ENCODE results near the gene E2F1.

The E2F1 gene

DNA sequence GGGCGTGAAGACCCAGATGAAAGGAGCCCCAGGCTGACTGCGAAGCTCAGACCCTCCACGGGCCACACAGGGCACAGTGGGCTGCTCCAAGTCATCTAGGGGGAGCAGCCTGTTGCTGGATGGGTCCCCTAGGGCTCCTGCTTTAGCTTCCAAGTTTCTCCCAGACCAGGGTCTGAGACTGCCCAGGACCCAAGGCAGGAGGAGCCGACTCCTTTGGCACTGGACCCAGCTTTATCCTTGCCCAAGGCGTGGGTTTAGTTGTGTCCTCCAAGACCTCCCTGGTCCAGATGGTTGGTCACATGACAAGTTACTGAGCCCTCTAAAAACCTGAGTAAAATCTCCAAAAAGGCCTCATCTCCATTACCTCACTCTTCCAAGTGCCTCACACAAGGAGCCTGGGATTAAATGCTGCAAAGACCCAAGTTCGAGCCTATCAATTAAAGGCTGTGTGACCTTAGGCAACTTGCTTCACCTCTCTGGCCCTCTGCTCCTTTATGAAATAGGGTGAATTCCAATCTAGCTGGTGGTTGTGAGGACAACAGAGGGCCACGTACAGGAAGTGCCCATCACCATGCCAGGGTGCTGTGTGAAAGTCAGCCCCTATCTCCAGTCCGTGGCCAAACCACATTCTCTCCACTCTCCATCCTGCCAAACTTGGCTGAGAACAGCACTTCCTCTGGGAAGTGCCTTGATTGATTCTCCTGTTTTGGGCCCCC, 14.5 kb downstream of the E2F1 start:
- Histone ChIP-seq H3K27ac (ENCODE audit: low read depth, low read length) (no peak overlapping the region), H3K27me3 (ENCODE audit: control insufficient read depth, insufficient read depth, low read length) (no peaks in the 10 kb centered on the region), H3K36me3 (ENCODE audit: control insufficient read depth, insufficient read depth, low read length) (peaks cover 6% of the 10 kb centered on the region), H3K4me3 (ENCODE audit: low read length) (no peak overlapping the region), H3K4me1 (ENCODE audit: control insufficient read depth, insufficient read depth, low read length) (peaks cover 27% of the 10 kb centered on the region), H3K9ac (ENCODE audit: low read length) (no peak overlapping the region)

DNA sequence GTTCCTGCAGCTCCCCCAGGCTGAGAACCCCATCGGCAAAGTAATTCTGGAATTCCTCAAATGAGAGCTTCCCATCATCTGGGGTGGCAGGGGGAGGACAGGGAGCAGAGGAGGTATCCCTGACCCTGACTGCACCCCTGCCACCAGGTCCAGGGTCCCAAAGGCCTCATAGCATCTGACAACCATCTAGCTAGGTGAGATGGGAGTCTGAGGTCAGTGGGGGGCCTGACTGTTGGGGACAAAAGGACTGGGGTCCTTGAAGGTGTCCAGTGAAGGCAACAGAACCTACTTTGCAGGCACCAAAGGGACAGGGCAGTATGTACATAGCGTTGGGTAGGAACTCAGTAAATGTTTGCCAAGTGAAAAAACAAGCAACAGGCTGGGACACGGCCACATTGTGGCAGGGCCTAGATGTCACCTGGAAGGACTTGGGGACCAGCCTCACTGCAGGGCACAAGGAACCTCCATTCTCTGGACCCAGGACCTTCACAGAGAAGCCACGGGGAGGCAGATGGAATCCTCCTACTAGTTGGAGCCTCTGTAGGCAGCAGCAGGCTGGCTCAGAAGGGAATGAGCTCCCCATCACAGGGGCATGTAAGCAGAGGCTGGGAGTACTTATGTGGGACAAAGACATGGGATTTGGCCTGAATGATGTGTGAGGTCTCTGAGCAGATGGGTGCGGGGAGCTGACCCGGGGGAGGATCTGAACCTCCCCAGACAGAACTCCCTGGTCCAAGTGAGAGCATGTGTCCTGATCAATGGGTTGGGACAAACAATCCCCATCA, 15.3 kb downstream of the E2F1 start:
- no peak overlapping the region for H3K27ac ChIP-seq (ENCODE audit: low read depth, low read length)
- H3K9ac ChIP-seq (ENCODE audit: low read length): no peak overlapping the region
- peaks cover 31% of the 10 kb centered on the region for H3K4me1 ChIP-seq (ENCODE audit: control insufficient read depth, insufficient read depth, low read length)
- H3K36me3 ChIP-seq (ENCODE audit: control insufficient read depth, insufficient read depth, low read length): peaks cover 6% of the 10 kb centered on the region
- H3K27me3 ChIP-seq (ENCODE audit: control insufficient read depth, insufficient read depth, low read length): no peaks in the 10 kb centered on the region
- H3K4me3 ChIP-seq (ENCODE audit: low read length): no peak overlapping the region

DNA sequence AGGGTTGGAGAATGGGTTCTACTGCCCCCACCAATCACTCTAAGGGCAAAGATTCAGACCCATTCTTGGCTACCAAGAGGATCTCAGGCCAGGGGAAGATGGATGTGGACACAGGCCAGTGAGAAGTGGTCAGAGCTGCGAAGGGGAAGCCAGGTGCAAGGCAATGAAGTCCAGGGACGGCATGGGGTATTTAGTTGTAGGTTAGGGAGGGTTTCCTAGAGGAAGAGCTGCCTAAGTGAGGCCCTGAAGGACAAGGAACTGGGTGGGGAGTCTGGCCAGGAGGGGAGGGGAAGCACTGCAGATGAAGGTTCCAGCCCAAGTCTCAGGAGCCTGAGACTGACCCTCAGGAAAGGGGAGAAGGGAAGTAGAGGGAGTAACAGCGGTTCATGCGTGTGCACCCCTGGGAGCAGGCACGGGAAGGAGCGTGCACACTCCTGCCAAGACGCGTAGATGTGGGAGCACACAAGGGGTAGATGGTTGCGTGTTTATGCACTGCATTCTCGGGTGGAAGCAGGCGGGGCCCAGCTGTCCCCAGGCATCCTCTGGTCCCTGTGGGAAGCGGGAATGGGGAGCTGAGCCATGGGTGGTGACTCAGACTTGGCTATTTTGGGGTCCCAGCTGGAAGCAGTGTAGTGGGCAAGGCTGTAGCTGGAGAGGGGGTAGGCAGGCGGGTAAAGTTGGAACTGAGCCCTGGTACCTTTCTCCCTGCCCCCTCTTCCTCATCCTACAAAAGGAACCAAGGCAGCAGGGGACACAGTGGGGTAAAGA, 16.1 kb downstream of the E2F1 start:
- H3K9ac ChIP-seq (ENCODE audit: low read length): no peak overlapping the region
- H3K27ac ChIP-seq (ENCODE audit: low read depth, low read length): no peak overlapping the region
- peaks cover 22% of the 10 kb centered on the region for H3K4me1 ChIP-seq (ENCODE audit: control insufficient read depth, insufficient read depth, low read length)
- H3K4me3 ChIP-seq (ENCODE audit: low read length): no peak overlapping the region
- H3K27me3 ChIP-seq (ENCODE audit: control insufficient read depth, insufficient read depth, low read length): no peaks in the 10 kb centered on the region
- H3K36me3 ChIP-seq (ENCODE audit: control insufficient read depth, insufficient read depth, low read length): peaks cover 6% of the 10 kb centered on the region

DNA sequence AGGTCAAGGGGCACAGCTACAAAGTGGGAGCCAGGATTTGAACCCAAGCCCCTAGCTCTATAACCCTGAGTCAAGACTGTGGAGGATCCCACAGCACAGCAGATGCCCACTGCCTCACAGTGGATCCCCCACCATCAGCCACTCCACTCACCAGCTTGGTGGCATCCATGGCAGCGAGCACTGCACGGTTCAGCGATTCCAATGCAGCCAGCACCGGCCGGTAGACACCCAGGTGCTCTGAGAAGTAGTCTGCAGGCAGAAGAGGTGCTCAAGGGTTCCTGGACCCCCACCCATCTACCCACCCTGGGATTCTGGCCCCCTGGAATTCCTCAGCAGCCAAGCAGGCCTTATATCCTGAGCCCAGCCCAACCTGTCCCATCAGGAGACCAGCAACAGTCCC, 17.0 kb downstream of the E2F1 start:
- Histone ChIP-seq H3K9ac (ENCODE audit: low read length) (no peak overlapping the region), H3K4me3 (ENCODE audit: low read length) (no peak overlapping the region), H3K4me1 (ENCODE audit: control insufficient read depth, insufficient read depth, low read length) (peaks cover 21% of the 10 kb centered on the region), H3K27ac (ENCODE audit: low read depth, low read length) (no peak overlapping the region), H3K36me3 (ENCODE audit: control insufficient read depth, insufficient read depth, low read length) (peaks cover 6% of the 10 kb centered on the region), H3K27me3 (ENCODE audit: control insufficient read depth, insufficient read depth, low read length) (no peaks in the 10 kb centered on the region)

DNA sequence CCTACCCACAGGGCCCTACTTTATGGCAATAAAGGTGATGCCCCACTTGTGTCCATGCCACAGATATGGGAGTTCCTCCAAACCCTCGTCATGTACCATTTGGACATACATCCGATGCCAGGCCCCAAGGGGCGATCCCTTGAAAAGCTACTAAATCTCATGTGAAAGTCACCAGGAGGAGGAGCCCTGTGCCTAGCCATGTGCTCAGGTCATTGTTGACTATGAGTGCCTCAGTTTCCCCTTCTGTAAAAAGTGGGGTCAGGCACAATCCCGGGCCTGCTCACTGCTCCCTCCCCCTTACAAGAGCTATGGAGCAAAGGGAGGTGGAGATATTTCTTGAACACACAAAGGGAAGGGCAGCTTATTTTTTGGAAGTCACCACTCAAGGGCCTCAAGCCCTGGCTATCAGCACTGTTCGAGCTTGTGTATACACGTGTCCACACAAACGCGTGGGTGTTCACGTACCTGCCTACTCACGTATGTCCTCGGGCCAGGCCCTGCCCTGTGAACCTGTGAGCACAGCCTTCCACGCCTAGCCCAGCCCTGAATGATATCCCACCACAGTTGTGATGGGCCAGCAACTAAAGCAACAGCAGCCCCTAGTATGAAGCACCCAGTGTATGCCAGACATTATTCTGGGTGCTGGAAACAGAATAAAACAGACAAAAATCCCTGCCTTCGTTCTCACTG, 17.6 kb downstream of the E2F1 start:
- peak overlapping the region; percentile 79 for H3K4me3 ChIP-seq (ENCODE audit: low read length)
- H3K9ac ChIP-seq (ENCODE audit: low read length): no peak overlapping the region
- peaks cover 6% of the 10 kb centered on the region for H3K36me3 ChIP-seq (ENCODE audit: control insufficient read depth, insufficient read depth, low read length)
- peaks cover 26% of the 10 kb centered on the region for H3K4me1 ChIP-seq (ENCODE audit: control insufficient read depth, insufficient read depth, low read length)
- no peak overlapping the region for H3K27ac ChIP-seq (ENCODE audit: low read depth, low read length)
- no peaks in the 10 kb centered on the region for H3K27me3 ChIP-seq (ENCODE audit: control insufficient read depth, insufficient read depth, low read length)

DNA sequence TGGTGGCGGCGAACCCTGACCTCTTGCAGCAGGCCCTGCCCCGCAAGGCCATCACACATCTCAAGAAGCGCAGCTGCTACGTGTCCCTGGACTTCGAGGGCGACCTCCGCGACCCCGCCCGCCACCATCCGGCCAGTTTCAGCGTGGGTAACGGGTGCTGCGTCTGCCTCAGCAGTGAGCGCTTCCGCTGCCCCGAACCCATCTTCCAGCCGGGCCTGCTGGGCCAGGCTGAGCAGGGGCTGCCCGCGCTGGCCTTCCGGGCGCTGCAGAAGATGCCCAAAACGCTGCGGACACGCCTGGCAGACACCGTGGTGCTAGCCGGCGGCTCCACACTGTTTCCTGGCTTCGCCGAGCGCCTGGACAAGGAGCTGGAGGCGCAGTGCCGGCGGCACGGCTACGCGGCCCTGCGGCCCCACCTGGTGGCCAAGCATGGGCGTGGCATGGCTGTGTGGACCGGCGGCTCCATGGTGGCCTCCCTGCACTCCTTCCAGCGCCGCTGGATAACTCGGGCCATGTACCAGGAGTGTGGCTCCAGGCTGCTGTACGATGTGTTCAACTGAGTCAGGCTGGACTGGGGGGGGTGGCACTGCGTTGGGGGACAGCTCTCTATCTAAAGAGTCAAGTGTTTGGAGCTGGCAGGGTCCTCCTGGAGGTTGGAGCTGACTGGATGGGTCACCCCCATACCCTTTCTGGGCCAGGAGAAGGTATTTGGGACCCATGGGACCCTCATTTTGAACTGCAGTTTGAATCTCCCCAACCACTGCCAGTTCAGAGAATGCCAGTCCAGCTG, 18.3 kb downstream of the E2F1 start:
- H3K4me1 ChIP-seq (ENCODE audit: control insufficient read depth, insufficient read depth, low read length): peaks cover 21% of the 10 kb centered on the region
- H3K27ac ChIP-seq (ENCODE audit: low read depth, low read length): peak overlapping the region; percentile 81
- peaks cover 6% of the 10 kb centered on the region for H3K36me3 ChIP-seq (ENCODE audit: control insufficient read depth, insufficient read depth, low read length)
- H3K9ac ChIP-seq (ENCODE audit: low read length): no peak overlapping the region
- peak overlapping the region; percentile 79 for H3K4me3 ChIP-seq (ENCODE audit: low read length)
- no peaks in the 10 kb centered on the region for H3K27me3 ChIP-seq (ENCODE audit: control insufficient read depth, insufficient read depth, low read length)

DNA sequence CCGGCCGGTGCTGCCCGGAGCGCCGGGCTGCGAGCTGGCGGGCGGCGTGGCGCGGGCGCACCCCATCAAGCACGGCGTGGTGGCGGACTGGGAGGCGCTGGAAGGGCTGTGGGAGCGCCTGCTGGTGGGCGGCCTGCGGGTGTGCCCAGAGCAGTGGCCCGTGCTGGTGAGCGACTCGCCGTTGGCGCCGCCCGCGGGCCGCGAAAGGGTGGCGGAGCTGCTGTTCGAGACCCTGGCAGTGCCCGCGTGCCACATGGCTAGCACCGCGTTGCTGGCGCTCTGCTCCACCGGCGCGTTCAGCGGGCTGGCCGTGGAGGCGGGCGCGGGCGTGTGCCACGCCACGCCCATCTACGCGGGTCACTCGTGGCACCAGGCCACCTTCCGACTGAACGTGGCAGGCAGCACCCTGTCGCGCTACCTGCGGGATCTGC, 18.9 kb downstream of the E2F1 start:
- H3K27ac ChIP-seq (ENCODE audit: low read depth, low read length): peak overlapping the region; percentile 81
- peaks cover 6% of the 10 kb centered on the region for H3K36me3 ChIP-seq (ENCODE audit: control insufficient read depth, insufficient read depth, low read length)
- no peak overlapping the region for H3K9ac ChIP-seq (ENCODE audit: low read length)
- peak overlapping the region; percentile 79 for H3K4me3 ChIP-seq (ENCODE audit: low read length)
- H3K4me1 ChIP-seq (ENCODE audit: control insufficient read depth, insufficient read depth, low read length): peaks cover 22% of the 10 kb centered on the region
- H3K27me3 ChIP-seq (ENCODE audit: control insufficient read depth, insufficient read depth, low read length): no peaks in the 10 kb centered on the region

DNA sequence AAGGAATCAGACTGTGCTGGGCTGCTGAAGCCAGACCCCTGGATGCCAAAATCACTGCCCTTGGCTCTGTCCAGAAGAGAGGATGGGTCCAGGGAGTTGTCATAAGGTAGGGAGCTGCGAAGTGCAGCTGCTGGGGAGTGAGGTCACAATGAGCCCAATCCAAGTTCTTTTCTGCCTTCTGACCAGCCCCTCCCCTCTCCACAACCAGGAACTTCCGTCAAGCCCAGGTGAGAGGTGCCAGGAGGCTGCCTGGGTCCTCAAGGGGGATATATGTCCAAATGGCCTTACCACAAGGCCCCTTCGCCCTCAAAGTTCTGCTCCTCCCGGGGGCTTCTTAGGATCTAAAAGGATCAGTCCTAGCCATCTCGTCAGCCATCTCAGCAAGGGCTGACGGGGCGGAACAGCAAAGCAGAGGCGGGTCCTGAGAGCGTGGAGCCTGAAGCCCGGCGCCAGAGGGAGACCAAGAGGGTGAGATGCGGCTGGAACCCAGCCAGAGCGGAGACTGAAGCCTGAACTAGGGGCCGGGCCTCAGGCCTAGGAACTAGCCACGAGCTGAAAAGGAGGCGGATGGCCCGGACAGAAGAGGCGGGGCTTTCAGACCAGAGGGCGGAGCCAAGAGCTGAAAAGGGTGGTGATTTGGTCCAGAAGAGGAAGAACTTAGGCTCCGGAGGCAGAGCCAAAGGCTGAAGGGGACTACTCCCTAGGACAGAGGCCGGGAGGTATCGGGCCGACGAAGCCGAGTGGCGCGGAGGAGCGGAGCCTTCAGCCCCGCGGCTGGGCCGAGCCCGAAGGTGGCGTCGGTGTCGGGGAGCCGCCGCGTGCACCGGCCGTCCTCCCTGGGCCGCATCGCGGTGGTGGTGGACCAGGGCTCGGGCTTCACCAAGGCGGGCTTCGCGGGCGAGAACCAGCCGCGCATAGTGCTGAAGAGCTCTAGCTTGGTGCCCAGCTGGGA, 19.6 kb downstream of the E2F1 start, which contains the start of gene ACTL10:
TSS of gene ACTL10 (plus strand) at position 651 of the 952 bp plus-strand sequence. CDS start 555 bp downstream, outside the sequence.
- H3K4me1 ChIP-seq (ENCODE audit: control insufficient read depth, insufficient read depth, low read length): peaks cover 22% of the 10 kb centered on the region
- peak within 1 kb of the TSS; percentile 81 for H3K27ac ChIP-seq (ENCODE audit: low read depth, low read length)
- peak within 1 kb of the TSS; percentile 29 for H3K9ac ChIP-seq (ENCODE audit: low read length)
- peak within 1 kb of the TSS; percentile 79 for H3K4me3 ChIP-seq (ENCODE audit: low read length)
- no peaks in the 10 kb centered on the region for H3K27me3 ChIP-seq (ENCODE audit: control insufficient read depth, insufficient read depth, low read length)
- H3K36me3 ChIP-seq (ENCODE audit: control insufficient read depth, insufficient read depth, low read length): peaks cover 6% of the 10 kb centered on the region

DNA sequence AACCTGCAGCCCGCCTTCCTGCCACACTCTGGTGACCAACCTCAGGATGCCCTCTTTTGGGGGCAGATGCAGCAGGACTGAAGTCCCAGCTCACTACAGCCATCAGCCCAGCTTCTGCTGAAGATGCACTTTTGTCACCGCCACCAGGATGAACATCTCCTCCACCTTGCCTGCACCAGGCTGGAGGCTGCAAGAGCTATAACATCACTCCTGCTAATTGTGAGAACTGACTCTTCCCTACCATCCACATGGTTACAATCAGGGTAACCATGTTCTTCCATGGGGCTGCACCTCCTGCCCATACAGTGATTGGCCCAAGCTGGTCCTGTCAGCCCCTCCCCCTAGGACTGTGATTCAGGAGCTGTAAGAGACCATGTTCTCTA, 21.4 kb downstream of the E2F1 start:
- H3K9ac ChIP-seq (ENCODE audit: low read length): no peak overlapping the region
- H3K4me3 ChIP-seq (ENCODE audit: low read length): no peak overlapping the region
- H3K36me3 ChIP-seq (ENCODE audit: control insufficient read depth, insufficient read depth, low read length): peaks cover under 1% of the 10 kb centered on the region
- H3K27ac ChIP-seq (ENCODE audit: low read depth, low read length): no peak overlapping the region
- peaks cover 22% of the 10 kb centered on the region for H3K4me1 ChIP-seq (ENCODE audit: control insufficient read depth, insufficient read depth, low read length)
- H3K27me3 ChIP-seq (ENCODE audit: control insufficient read depth, insufficient read depth, low read length): no peaks in the 10 kb centered on the region

DNA sequence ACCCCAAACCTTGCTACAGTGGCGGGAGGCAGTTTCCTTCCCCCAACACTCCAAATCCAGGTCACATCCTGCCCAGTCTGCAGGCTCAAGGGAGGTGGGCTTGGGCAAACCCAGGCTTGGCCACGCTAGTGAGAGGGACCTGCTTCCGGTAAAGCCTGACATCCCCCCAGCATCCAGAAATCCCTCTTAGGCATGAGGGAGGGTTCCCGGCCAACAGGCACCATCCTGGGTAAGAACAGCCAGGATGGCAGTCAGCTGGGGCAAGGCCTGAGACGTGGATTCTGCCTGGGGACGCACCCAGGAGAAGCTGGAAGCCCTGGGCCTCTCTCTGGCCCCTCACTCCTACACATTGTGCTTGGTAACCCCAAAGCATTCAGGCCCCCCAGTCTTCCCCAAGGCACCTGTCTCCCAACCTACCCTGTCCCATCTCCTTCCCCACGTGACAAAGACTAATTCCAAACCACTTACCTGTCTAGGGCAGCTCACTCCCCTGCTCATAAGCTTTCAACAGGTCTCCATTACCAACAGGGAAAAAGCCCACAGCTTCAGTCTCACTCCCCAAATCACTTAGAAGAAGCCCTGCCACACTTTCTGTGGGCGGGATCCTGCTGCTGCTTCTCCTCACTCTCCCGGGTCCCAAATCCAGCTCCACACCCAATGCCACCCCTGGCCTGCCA, 22.0 kb downstream of the E2F1 start:
- H3K9ac ChIP-seq (ENCODE audit: low read length): peak overlapping the region; percentile 84
- peak overlapping the region; percentile 91 for H3K27ac ChIP-seq (ENCODE audit: low read depth, low read length)
- H3K36me3 ChIP-seq (ENCODE audit: control insufficient read depth, insufficient read depth, low read length): peaks cover under 1% of the 10 kb centered on the region
- no peaks in the 10 kb centered on the region for H3K27me3 ChIP-seq (ENCODE audit: control insufficient read depth, insufficient read depth, low read length)
- peak overlapping the region; percentile 88 for H3K4me3 ChIP-seq (ENCODE audit: low read length)
- peaks cover 22% of the 10 kb centered on the region for H3K4me1 ChIP-seq (ENCODE audit: control insufficient read depth, insufficient read depth, low read length)
